Endothelial cell (in vitro differentiated cells): ENCODE data around the gene TRPM4. TPM values are rescaled to one million over a fixed set of nuclear protein-coding genes. Genes with fewer than 3 reads are reported as not detected.
A peak's percentile ranks its signal among the peaks of the same experiment; 100 is the strongest.

Source experiments
- DNase-seq: peaks from one replicate; pipeline ENCODE4 v3.0.0; 2021; ENCODE audit warnings: low spot score
- H3K27ac Mint-ChIP-seq: one replicate; pipeline ENCODE4 v1.8.0; 2021; ENCODE audit warnings: mixed read lengths, inconsistent platforms; ENCODE audit not compliant: unreplicated experiment
- H3K27me3 Mint-ChIP-seq: one replicate; pipeline ENCODE4 v1.8.0; 2021; ENCODE audit warnings: mild to moderate bottlenecking, moderate library complexity, mixed read lengths, inconsistent platforms; ENCODE audit not compliant: unreplicated experiment
- H3K36me3 Mint-ChIP-seq: one replicate; pipeline ENCODE4 v1.8.0; 2021; ENCODE audit warnings: mild to moderate bottlenecking, low read depth, mixed read lengths, inconsistent platforms; ENCODE audit not compliant: unreplicated experiment
- H3K4me1 Mint-ChIP-seq: one replicate; pipeline ENCODE4 v1.8.0; 2021; ENCODE audit warnings: mild to moderate bottlenecking, mixed read lengths, inconsistent platforms; ENCODE audit not compliant: unreplicated experiment
- H3K4me3 Mint-ChIP-seq: one replicate; pipeline ENCODE4 v1.8.0; 2021; ENCODE audit warnings: mild to moderate bottlenecking, mixed read lengths, inconsistent platforms; ENCODE audit not compliant: unreplicated experiment
- H3K9me3 Mint-ChIP-seq: one replicate; pipeline ENCODE4 v1.8.0; 2021; ENCODE audit warnings: mixed read lengths, inconsistent platforms; ENCODE audit not compliant: unreplicated experiment
- CTCF ChIP-seq: fragments of 200-600 bp; sonication (generic); IDR thresholded peaks from one replicate; pipeline ENCODE4 v1.5.0; 2021; ENCODE audit warnings: antibody characterized with exemption; ENCODE audit not compliant: unreplicated experiment
- total RNA-seq: library from RNA; stranded (reverse); fragmentation: NEBNext Ultra II Directional; extraction: Animal tissue kit (Norgen Biotek cat#: 25700); gene quantifications from one replicate; pipeline ENCODE4 v1.2.1, GENCODE V29; 2021; ENCODE audit not compliant: unreplicated experiment

The TRPM4 gene
- total RNA-seq, 1 donor from 2014 or later, result 75.3 TPM

GRCh38 chr19:49111218-49111998 lies 46.2 kb upstream of the TRPM4 start:
- Mint-ChIP-seq H3K4me3 (no peak overlapping the region), H3K9me3 (no peaks in the 10 kb centered on the region), H3K27me3 (peaks cover 11% of the 10 kb centered on the region), H3K4me1 (peaks cover 28% of the 10 kb centered on the region), H3K27ac (no peak overlapping the region), H3K36me3 (peaks cover 31% of the 10 kb centered on the region)
- TF ChIP-seq CTCF, result no peak
- DNase-seq, result no peak

- Mint-ChIP-seq H3K36me3 (peaks cover 16% of the 10 kb centered on the region), H3K4me3 (peak within 1 kb of the TSS; percentile 93), H3K9me3 (no peaks in the 10 kb centered on the region), H3K27me3 (peaks cover 16% of the 10 kb centered on the region), H3K4me1 (peaks cover 21% of the 10 kb centered on the region), H3K27ac (peak within 1 kb of the TSS; percentile 32)
- peak; percentile 87 for DNase-seq
- TF ChIP-seq CTCF, result no peak
Observed at GRCh38 chr19:49113762-49114629, 43.6 kb upstream of the TRPM4 start, which contains the start of gene LIN7B. Gene LIN7B (plus strand): TSS chr19:49114370. CDS start chr19:49114405, 35 bp downstream.

DNA sequence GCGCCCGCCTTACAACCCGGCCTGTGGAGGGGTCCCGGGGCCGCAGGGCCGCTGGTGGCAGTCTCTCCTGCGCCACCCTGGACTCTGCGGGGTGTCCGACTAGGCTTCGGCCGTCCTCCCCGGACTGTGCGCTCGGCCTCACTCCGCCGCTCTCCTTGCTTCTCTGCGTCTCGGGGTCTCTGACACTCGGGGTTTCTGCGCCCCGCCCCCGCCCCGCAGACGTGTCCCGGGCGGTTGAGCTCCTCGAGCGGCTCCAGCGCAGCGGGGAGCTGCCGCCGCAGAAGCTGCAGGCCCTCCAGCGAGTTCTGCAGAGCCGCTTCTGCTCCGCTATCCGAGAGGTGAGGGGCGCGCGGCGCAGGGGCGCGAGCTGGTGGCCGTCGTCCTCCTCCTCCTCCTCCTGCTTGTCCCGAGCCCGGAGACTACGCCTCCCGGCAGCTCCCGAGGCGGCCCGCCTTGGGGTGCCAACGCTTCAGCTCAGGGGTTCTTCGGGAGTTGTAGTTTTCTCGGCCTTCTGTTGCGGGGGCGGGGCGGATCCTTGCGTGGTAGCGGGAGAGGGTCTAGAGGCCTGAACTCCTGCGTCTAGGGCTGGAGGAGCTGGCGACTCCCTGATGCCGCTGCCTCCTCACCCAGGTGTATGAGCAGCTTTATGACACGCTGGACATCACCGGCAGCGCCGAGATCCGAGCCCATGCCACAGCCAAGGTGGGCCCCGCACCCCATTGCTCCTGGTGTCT lies 42.8 kb upstream of the TRPM4 start:
- DNase-seq, result peak; percentile 56
- Mint-ChIP-seq H3K9me3 (no peaks in the 10 kb centered on the region), H3K4me1 (peaks cover 13% of the 10 kb centered on the region), H3K36me3 (peaks cover 10% of the 10 kb centered on the region), H3K27ac (no peak overlapping the region), H3K27me3 (peaks cover 14% of the 10 kb centered on the region), H3K4me3 (peak overlapping the region; percentile 93)
- TF ChIP-seq CTCF, result no peak

DNA sequence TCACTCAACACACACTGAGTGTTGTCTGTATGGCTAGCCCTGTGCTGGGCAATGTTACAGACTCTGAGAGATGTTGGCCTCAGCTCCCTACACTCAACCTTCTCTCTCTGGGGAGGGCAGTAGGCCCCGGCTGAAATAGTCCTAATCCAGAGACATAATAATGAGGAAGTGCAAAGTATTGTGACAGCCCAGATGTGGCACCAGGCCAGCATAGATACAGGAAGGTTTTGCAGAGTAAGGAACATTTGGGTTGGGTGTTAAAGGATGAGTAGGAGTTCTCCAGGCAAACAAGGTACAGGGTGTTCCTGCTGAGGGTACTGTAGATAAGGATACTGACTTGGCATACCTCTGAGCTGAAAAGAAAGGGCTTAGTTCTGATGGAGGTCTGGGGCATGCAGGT lies 41.0 kb upstream of the TRPM4 start:
- H3K36me3 Mint-ChIP-seq, result peaks cover 12% of the 10 kb centered on the region
- TF ChIP-seq CTCF, result no peak
- H3K27me3 Mint-ChIP-seq, result peaks cover 22% of the 10 kb centered on the region
- no peak for DNase-seq
- H3K27ac Mint-ChIP-seq, result no peak overlapping the region
- no peak overlapping the region for H3K4me3 Mint-ChIP-seq
- peaks cover 19% of the 10 kb centered on the region for H3K4me1 Mint-ChIP-seq
- no peaks in the 10 kb centered on the region for H3K9me3 Mint-ChIP-seq
